GM19023 (cell line): ENCODE data around the gene MB.

Experiments
- ATAC-seq: cut with Tn5 transposase; IDR thresholded peaks from one replicate; pipeline ENCODE4 v1.9.1; 2021; ENCODE audit warnings: mild to moderate bottlenecking, moderate library complexity; ENCODE audit not compliant: unreplicated experiment

Gene MB

GRCh38 chr22:35597692-35598395, 19.3 kb downstream of the MB start:
- ATAC-seq = no peak

DNA sequence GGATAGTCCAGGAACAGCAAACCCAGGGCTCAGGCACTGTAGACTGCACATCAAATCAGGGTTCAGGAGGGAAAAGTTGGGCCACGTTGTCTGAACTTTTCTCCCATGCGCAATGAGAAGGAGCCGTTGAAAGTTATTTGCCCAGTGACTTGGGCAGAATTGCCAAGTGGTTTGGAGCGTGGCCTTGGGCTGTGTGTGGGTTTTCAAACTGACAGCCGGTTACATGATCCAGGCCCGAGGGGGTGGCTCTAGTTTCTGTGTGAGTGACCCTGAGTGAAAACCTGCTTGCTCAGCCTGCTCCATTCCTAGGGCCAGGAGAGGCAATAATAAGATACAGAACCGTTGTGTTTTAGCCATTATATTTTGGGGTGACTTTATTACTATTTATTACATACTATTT, 20.3 kb downstream of the MB start:
- ATAC-seq = no peak

- no peak for ATAC-seq
These were observed 22.4 kb downstream of the MB start for GRCh38 chr22:35594686-35595085.

GRCh38 chr22:35593891-35594470, 23.1 kb downstream of the MB start:
- no peak for ATAC-seq

GRCh38 chr22:35593071-35593890, 23.8 kb downstream of the MB start:
- no peak for ATAC-seq

- no peak for ATAC-seq
These were observed 24.6 kb downstream of the MB start for GRCh38 chr22:35592418-35592967.

GRCh38 chr22:35591714-35592417, 25.3 kb downstream of the MB start:
- ATAC-seq = no peak

DNA sequence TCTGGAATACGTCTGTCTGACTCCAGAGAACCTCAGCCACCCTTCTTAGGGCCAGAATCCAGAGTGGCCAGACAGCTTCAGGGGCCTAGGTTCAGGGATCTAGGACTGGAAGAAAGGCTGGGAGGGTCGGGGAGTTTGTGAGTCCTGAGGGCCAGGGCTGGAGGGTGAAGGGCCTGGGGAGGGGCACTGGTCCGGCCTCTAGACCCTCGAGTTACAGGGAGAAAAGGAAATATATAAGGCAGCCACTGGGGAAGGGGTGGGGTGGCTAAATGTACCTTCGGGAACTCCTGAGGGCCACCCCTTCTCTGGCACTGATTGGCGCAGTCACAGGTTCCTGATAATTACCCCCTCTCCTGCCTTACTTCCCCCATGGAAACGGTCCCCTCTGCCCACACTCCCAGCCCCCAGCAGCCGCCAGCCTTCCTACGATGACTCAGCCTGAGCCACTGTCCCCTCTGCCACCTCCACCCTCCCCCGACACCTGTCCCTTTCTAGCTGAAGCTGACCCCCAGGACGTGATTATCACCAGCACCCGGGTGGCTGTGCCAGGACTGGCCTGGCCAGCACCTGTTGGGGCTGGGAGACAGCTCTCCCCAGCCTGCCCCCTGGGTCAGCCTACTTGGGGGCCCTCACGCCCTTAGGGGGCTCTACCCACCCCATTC, 26.4 kb downstream of the MB start:
- ATAC-seq = no peak

DNA sequence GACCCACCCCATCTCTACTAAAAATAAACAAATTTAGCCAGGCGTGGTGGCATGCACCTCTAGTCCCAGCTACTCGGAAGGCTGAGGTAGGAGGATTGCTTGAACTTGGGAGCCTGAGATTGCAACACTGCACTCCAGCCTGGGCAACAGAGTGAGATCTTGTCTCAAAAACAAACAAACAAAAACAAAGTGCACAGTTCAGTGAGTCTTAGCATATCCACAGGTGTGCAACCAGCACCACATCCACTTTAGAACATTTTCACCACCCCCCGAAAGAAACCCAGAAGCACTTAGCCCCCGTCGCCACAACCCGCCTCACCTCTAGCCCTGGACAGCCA, 27.4 kb downstream of the MB start:
- ATAC-seq = no peak

DNA sequence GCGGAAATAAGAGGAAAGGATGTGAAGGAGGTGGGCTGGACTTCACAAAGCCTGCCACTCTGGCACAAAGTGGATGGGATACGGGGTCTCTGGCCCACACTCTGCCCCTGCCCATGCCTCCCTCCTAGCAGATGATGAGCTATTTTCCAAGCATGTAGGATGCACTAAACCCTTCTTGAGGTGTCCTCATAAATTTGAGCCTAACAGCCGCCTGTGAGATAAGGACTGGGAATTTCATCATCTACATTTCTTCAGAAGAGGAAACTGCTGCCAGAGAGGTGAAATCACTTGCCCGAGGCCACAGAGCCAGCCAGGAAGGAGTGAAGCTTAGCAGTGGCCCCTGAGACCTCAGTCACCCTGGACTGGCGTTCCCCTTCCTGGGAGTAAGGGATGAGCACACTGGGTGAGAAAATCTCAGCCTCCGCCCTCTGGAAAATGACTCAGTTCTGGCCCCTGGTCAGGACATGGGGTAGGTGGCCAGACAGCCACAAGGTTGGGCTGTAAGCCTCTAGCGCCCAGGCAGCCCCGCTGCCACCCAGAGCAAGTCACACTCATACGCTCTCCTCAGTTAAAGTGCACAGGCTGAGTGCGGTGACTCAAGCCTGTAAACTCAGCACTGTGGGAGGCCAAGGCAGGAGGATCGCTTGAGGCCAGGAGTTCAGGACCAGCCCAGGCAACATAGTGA, 27.9 kb downstream of the MB start:
- no peak for ATAC-seq

DNA sequence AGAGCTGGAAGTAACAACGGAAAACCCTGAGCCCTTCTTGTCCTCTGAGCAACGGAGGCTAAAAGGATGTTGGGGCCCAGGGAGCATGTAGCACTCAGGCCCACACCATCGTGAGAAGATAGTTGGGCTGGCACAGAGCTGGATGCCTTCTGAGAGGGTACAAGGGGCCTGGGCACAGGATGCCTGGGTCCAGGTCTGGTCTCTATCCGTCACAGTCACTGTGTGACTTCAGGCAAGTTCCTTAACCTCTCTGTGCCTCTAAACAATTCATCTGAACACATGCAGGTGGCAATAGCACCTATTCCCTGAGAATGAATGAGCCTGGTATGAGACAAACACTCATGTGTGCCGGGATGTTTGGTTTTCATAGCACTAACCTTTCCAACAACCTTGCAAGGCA, 29.2 kb downstream of the MB start:
- ATAC-seq = no peak

DNA sequence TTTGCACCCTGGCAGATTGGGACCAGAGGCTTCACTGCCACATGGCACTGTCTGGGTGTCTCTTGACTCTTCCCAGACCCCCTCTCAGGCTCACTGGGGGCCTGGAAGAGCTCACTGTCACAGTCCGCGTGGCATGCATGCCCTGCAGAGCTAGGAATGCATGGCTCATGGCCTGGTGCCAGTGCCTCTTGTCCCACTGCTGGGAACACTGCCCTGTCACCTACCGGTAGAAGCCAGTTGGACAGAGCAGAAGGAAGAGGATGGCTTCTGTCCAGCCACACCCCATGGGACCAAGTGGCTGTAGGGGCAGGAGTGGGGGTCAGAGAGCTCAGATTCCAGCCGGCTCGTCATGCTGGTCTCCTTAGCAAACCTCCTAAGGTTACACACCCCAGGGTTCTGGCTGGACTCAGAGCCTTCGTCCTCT, 29.7 kb downstream of the MB start:
- ATAC-seq = no peak

DNA sequence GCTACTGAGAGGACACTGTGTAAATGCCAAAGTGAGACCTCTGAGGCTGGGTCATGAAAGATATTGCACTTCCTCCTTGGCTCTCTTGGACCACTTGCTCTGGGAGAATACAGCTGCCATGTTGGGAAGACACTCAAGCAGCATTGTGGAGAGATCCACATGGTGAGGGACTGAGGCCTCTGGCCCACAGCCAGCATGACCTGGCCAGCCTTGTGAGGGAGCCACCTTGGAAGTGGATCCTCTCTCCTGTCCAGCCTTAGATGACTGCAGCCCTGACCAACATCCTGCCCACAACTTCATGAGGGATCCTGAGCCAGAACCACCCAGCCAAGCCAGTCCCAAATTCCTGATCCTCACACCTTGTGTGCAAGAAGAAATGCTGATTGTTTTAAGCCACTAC, 30.4 kb downstream of the MB start:
- ATAC-seq = no peak

DNA sequence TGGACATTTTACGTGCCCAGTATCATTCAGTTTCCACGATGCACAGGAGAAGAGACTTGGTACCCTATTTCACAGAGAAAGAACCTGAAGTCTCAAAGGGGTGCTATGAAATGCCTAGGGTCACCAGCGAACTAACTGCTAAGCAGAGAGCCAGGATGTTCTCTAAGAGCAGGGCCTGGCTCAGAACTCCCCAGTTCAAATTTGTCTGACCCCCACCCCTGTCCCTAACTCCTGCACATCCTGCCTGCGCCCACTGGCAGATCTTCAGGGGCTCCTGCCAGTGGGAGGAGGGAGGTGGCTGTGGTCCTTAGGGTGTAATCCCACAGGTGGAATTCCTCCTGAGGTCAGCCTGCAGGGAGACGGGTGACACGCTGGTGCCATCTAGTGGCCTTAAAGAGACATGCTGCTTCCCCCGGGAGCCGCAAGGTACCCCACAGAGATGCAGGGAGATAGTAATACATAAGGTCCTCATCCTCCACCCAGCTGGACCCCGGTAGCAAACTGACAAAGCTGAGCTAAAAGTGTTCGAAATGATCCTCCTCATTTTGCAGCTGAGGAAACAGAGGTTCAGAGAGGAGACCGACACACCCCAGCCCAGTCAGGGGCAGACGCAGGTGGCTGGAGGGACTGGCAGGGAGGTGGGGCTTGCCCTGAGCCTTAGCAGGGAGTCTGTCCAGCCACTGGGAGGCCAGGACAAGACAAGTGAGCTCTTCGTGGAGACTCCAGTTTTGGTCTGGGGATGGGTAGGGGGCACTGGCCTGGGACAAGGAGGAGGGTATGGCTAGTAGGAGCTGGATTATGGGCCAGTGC, 34.1 kb downstream of the MB start:
- no peak for ATAC-seq

- ATAC-seq = no peak
These were observed 34.8 kb downstream of the MB start for GRCh38 chr22:35582218-35582860.

DNA sequence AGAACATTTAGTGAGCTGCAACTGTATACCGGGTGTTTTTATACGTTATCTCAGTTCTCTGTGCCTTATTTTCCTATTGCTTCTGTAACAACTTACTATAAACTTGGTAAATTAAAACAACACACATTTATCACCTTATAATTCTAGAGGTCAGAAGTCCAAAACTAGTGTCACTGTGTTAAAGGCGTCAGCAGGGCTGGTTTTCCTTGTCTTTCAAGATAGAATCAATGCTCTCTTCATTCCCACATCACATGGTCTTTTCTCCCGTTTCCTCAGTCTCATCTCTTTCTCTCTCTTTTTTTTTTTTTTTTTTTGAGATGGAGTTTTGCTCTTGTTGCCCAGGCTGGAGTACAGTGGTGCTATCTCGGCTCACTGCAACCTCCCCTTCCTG, 36.1 kb downstream of the MB start:
- ATAC-seq = no peak

DNA sequence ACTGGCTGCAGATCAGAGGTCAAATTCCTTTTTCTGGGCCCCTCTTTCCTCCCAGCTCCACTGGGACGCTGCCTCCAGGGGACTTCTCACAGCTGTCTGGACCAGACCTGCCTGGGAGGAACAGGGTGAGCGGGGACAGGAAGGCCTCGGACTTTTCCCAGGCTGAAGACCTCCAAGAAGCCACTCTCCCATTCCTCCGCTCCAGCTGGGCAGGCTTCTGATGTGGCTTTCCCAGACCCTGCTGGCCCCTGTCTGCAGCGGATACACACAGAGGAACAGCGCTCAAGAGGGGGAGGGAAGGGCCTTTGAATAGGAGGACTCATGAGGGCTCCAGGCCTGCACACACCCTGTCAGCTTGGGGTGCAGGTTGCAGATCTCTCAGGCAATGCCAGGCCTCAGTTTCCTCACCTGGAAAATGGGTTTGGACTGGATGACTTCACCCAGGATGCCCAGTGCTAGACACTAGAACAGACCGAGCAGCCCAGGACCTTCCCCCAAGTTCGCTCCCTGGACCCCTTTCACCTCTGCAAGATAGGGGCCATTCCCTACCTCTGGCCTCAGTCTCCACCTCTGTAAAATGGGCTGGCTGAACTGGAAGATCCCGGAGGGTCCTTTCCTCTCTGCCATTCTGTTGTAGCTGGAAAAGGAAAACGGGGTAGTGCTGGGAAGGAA, 36.6 kb downstream of the MB start:
- ATAC-seq = no peak

DNA sequence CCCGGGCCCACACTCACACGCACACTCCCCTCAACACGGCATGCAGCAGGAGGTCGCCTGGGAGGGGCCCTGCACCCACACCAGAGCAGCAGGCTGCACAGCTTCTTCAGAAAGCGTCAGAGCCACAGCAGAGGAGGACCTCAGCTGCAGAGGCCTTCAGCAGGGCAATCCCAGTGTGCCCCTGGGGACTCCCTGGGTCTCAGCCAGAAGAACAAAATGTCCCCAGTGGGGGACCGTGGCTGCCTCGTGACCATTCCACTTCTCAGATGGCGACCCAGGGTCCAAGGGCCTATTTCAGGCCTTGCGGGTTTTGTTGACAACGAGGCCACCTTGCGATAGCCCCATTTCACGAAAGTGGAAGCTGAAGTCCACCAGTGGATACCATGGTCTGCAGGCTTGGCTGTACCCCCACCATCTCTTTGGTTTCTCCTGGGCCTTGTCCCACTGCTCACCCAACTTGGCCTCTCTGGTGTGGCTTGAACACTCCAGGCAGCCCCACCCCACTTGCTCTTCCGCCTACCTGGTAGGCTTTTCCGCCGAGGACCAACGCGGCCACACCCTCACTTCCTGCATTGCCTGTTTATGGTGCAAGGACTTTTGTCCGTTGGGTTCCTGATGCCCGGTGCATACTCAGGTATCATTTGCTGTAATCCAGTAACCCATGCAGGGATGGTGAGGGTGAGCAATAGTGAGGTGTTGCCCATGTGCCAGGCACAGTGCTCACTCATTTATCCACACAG, 38.1 kb downstream of the MB start:
- ATAC-seq = no peak
